Liver (tissue), 3 donors: ENCODE measurements around the gene SH3PXD2B.

Experiments
- ATF3 ChIP-seq: IDR thresholded peaks from 2 replicates; pipeline ENCODE4 v1.6.1; 2016; ENCODE audit warnings: antibody characterized with exemption
- CTCF ChIP-seq: fragments of 150-350 bp; IDR thresholded peaks from 2 replicates; pipeline ENCODE4 v1.5.1; 2017; ENCODE audit warnings: improper control_type of control experiment, low read depth, low read length; ENCODE audit not compliant: missing input control
- EGR1 ChIP-seq, 2 donors: IDR thresholded peaks; 2 replicates each; pipeline ENCODE4 v1.6.1; 2016 to 2018; ENCODE audit warnings: antibody characterized with exemption in 2 of 2, low read depth in 2 of 2
- MAX ChIP-seq: IDR thresholded peaks from 2 replicates; pipeline ENCODE4 v1.6.1; 2016; ENCODE audit warnings: antibody characterized with exemption
- SP1 ChIP-seq: IDR thresholded peaks from 2 replicates; pipeline ENCODE4 v1.6.1; 2018; ENCODE audit warnings: antibody characterized with exemption, mild to moderate bottlenecking
- YY1 ChIP-seq: IDR thresholded peaks from 2 replicates; pipeline ENCODE4 v1.6.1; 2016; ENCODE audit warnings: antibody characterized with exemption, mild to moderate bottlenecking
- donor health status: healthy.
- donor health status: healthy.

DNA sequence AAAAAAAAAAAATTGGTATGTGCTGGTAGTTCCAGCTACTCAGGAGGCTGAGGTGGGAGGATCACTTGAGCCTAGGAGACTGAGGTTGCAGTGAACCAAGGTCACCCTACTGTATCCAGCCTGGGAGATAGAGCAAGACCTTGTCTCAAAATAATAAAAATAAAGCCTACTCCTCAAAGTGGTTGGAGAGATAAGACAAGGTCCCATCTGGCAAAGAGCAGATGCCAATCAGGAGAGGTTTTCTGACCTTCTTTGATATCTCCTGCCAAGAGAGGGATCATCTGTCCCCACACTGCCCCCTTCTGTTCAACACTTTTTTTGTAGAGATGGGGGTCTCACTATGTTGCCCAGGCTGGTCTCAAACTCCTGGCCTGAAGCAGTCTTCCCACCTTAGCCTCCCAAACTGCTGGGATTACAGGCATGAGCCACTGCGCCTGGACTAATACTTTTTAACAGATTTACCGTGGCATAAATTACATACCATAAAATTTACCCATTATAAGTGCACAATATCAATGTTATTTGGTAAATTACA lies 64.7 kb downstream of the SH3PXD2B start:
- TF ChIP-seq MAX (no peak), CTCF (no peak), EGR1 (IDR thresholded peaks at IDR 0.05; ENCODE audit: low read depth in 2 of 2) (no peak), ATF3 (no peak), YY1 (no peak), SP1 (no peak)
